OCI-LY3 (cell line): ENCODE results near the gene CLEC2L.

ENCODE experiments used
- H2AFZ ChIP-seq: fragments of 200-600, 300-600 bp; shearing (Covaris generic); 2 replicates; pipeline ENCODE4 v1.6.0; 2014; ENCODE audit warnings: antibody characterized with exemption, low read depth, low read length
- H3K27ac ChIP-seq: fragments of 200-600, 300-600 bp; sonication (generic); 2 replicates; pipeline ENCODE4 v1.5.1; 2014; ENCODE audit warnings: mild to moderate bottlenecking, low read length, moderate library complexity, mixed read lengths
- H3K27me3 ChIP-seq: fragments of 200-600, 300-600 bp; sonication (generic); 2 replicates; pipeline ENCODE4 v1.6.1; 2014; ENCODE audit warnings: low read depth, low read length, mixed read lengths
- H3K36me3 ChIP-seq: fragments of 200-600, 300-600 bp; sonication (generic); replicated peaks from 2 replicates; pipeline ENCODE3; 2014; ENCODE audit warnings: low read depth, low read length, mixed read lengths
- H3K4me1 ChIP-seq: fragments of 300-600, 200-600 bp; sonication (generic); 2 replicates; pipeline ENCODE4 v1.6.1; 2014; ENCODE audit warnings: low read length, mixed read lengths
- H3K4me2 ChIP-seq: fragments of 200-600, 300-600 bp; sonication (generic); 2 replicates; pipeline ENCODE4 v1.6.1; 2014; ENCODE audit warnings: low read length, mixed read lengths
- H3K4me3 ChIP-seq: fragments of 300-600, 200-600 bp; sonication (generic); 2 replicates; pipeline ENCODE4 v1.5.1; 2014; ENCODE audit warnings: antibody characterized with exemption, mild to moderate bottlenecking, low read length, moderate library complexity
- H3K79me2 ChIP-seq: fragments of 300-600, 200-600 bp; shearing (Covaris generic); 2 replicates; pipeline ENCODE4 v1.6.1; 2014; ENCODE audit warnings: mild to moderate bottlenecking, low read length, mixed read lengths
- H3K9ac ChIP-seq: fragments of 300-600, 200-600 bp; shearing (Covaris generic); 2 replicates; pipeline ENCODE4 v1.6.0; 2014; ENCODE audit warnings: mild to moderate bottlenecking, low read length, moderate library complexity
- H3K9me3 ChIP-seq: fragments of 200-600, 300-600 bp; shearing (Covaris generic); 2 replicates; pipeline ENCODE4 v1.6.1; 2014; ENCODE audit warnings: low read length, mixed read lengths; ENCODE audit not compliant: insufficient read depth
- H4K20me1 ChIP-seq: fragments of 200-600, 300-600 bp; sonication (generic); 2 replicates; pipeline ENCODE4 v1.6.1; 2016; ENCODE audit warnings: low read length, mixed read lengths; ENCODE audit not compliant: insufficient read depth
- EZH2phosphoT487 ChIP-seq: fragments of 200-600 bp; shearing (Covaris generic); IDR thresholded peaks from 2 replicates; pipeline ENCODE4 v1.6.1; 2018; ENCODE audit warnings: antibody characterized with exemption, mixed run types, low read depth
- TF ChIP-seq, protein P1 (sequence below): fragments of 200-600, 300-600 bp; sonication (generic); IDR thresholded peaks from 2 replicates; pipeline ENCODE4 v1.5.1; 2014; ENCODE audit warnings: antibody characterized with exemption, low read length, low read depth

The CLEC2L gene

DNA sequence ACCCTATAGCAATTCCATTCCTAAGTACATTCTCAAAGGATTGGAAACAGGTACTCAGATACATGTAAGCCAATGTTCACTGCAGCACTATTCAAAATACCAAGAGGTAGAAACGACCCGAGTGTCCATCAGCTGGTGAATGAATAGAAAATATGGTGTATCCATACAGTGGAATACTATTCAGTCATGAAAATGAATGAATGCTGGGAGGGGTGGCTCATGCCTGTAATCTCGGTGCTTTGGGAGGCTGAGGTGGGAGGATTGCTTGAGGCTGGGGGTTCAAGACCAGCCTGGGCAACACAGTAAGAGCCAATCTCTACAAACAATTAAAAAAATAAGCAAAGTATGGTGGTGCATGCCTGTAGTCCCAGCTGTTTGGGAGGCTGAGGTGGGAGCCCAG is 62.8 kb downstream of the CLEC2L start:
- Histone ChIP-seq H3K4me1 (peaks cover 5% of the 10 kb centered on the region; the same call in 1 of the 2 replicates), H3K4me2 (no peak overlapping the region), H3K9me3 (no peaks in the 10 kb centered on the region), H3K9ac (no peak overlapping the region), H3K36me3 (no peaks in the 10 kb centered on the region), H3K79me2 (no peaks in the 10 kb centered on the region), H4K20me1 (no peaks in the 10 kb centered on the region), H3K27ac (no peak overlapping the region), H3K27me3 (peaks cover 23% of the 10 kb centered on the region), H2AFZ (no peak overlapping the region), H3K4me3 (no peak overlapping the region)
- TF ChIP-seq, protein P1, sequence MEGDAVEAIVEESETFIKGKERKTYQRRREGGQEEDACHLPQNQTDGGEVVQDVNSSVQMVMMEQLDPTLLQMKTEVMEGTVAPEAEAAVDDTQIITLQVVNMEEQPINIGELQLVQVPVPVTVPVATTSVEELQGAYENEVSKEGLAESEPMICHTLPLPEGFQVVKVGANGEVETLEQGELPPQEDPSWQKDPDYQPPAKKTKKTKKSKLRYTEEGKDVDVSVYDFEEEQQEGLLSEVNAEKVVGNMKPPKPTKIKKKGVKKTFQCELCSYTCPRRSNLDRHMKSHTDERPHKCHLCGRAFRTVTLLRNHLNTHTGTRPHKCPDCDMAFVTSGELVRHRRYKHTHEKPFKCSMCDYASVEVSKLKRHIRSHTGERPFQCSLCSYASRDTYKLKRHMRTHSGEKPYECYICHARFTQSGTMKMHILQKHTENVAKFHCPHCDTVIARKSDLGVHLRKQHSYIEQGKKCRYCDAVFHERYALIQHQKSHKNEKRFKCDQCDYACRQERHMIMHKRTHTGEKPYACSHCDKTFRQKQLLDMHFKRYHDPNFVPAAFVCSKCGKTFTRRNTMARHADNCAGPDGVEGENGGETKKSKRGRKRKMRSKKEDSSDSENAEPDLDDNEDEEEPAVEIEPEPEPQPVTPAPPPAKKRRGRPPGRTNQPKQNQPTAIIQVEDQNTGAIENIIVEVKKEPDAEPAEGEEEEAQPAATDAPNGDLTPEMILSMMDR = no peak
- TF ChIP-seq EZH2phosphoT487 = no peak

DNA sequence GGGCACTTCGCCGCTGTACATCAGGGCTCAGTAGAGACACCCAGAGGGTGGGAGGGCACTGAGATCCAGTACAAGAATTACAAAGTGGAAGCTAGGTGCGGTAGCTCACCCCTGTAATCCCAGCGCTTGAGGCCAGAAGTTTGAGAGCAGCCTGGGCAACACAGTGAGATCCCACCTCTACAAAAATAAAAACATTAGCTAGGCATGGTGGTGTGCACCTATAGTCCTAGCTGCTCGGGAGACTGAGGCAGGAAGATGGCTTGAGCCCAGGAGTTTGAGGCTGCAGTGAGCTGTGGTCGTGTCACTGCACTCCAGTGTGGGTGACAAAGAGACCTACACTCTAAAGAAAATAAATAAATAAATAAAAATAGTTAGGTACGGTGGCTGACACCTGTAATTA is 64.0 kb downstream of the CLEC2L start:
- Histone ChIP-seq H3K4me3 (no peak overlapping the region), H3K79me2 (no peaks in the 10 kb centered on the region), H3K27ac (no peak overlapping the region), H3K9me3 (no peaks in the 10 kb centered on the region), H3K4me2 (no peak overlapping the region), H3K27me3 (peaks cover 30% of the 10 kb centered on the region), H3K9ac (no peak overlapping the region), H2AFZ (no peak overlapping the region), H3K36me3 (no peaks in the 10 kb centered on the region), H3K4me1 (peaks cover 5% of the 10 kb centered on the region; the same call in 1 of the 2 replicates), H4K20me1 (no peaks in the 10 kb centered on the region)
- no peak for TF ChIP-seq EZH2phosphoT487
- TF ChIP-seq, protein P1 = no peak

DNA sequence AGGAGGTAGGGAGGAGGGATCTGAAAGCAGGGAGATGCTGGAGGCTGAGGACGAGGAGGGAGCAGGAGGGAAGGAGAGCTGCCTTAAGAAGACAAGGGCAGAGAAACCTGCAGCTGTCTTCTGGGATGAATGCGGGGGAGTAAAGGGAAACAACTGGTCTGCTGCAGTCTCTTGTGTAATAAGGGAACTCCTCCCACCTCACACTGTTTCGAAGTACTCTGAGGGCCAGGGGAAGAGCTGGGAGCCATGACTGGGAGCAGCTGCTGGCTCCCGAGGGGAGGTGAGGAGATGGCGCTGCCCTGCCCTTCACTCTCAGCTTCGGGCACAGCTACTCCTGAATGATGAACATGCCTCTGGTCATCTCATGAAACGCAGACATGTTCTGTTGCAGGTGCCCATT is 65.1 kb downstream of the CLEC2L start:
- Histone ChIP-seq H2AFZ (no peak overlapping the region), H3K79me2 (no peaks in the 10 kb centered on the region), H3K27ac (no peak overlapping the region), H4K20me1 (no peaks in the 10 kb centered on the region), H3K9me3 (no peaks in the 10 kb centered on the region), H3K27me3 (peaks cover 39% of the 10 kb centered on the region), H3K36me3 (no peaks in the 10 kb centered on the region), H3K4me3 (no peak overlapping the region), H3K4me2 (no peak overlapping the region), H3K4me1 (peaks cover 5% of the 10 kb centered on the region; the same call in 1 of the 2 replicates), H3K9ac (no peak overlapping the region)
- TF ChIP-seq, protein P1 = no peak
- no peak for TF ChIP-seq EZH2phosphoT487

DNA sequence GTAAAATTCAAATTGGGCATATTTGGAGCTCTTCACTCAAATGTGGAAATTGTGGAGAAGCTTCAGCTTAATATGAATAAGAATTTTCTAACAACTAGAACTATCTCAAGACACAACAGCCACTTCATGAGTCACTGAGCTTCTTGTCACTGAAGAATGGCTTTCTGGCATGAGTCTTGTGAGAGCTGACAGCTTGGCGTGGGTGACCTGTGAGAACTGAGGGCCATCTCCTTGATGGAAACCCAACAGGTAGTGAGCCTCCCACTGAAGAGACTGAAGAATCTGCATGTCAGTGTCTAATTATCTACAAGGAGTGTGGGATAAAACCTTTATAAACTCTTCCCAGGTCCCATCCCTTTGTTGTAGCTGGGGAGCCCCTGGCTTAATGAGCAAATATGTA is 66.0 kb downstream of the CLEC2L start:
- H3K27ac ChIP-seq = no peak overlapping the region
- no peak for TF ChIP-seq EZH2phosphoT487
- TF ChIP-seq, protein P1 = no peak
- peaks cover 5% of the 10 kb centered on the region; the same call in 1 of the 2 replicates for H3K4me1 ChIP-seq
- H3K9me3 ChIP-seq = no peaks in the 10 kb centered on the region
- no peaks in the 10 kb centered on the region for H3K36me3 ChIP-seq
- no peak overlapping the region for H3K4me2 ChIP-seq
- no peaks in the 10 kb centered on the region for H4K20me1 ChIP-seq
- no peak overlapping the region for H3K4me3 ChIP-seq
- no peaks in the 10 kb centered on the region for H3K79me2 ChIP-seq
- no peak overlapping the region for H3K9ac ChIP-seq
- peaks cover 39% of the 10 kb centered on the region for H3K27me3 ChIP-seq
- no peak overlapping the region for H2AFZ ChIP-seq
